Caco-2 (cell line): ENCODE results near the gene TXNRD2. TPM values are rescaled to one million over a fixed set of nuclear protein-coding genes. Genes with fewer than 3 reads are reported as not detected.

Source experiments
- BruUV-seq: library from RNA; stranded (reverse); fragments of 400-500 nt; replicated peaks from 2 replicates; lab custom pipeline; 2021; lab: Mats Ljungman, UMichigan
- CTCF ChIA-PET: fragments of 300-600 bp; sonication (Branson Sonifier 250); formaldehyde crosslinking; loops from one replicate; lab custom pipeline; 2022; ENCODE audit warnings: antibody characterized with exemption; lab: Charles Lee
- POLR2A ChIA-PET: fragments of 300-600 bp; sonication (Branson Sonifier 250); formaldehyde crosslinking; loops from one replicate; lab custom pipeline; 2022; ENCODE audit warnings: antibody characterized with exemption; lab: Charles Lee
- DNase-seq, 2 experiments: peaks; one replicate each; pipeline versions ENCODE4 v3.0.0 to v3.0.0-alpha.2; 2020 to 2022
- H3K27me3 ChIP-seq: replicated peaks from 2 replicates; pipeline ENCODE4 v1.6.0; 2011; ENCODE audit warnings: low read length; ENCODE audit not compliant: control insufficient read depth, insufficient read depth
- H3K36me3 ChIP-seq: 2 replicates; pipeline ENCODE4 v1.5.1; 2011; ENCODE audit warnings: low read length; ENCODE audit not compliant: control insufficient read depth, insufficient read depth
- H3K4me1 ChIP-seq: fragments of 250-450 bp; sonication (Bioruptor Pico); 2 replicates; pipeline ENCODE4 v1.5.1; 2020; ENCODE audit warnings: mild to moderate bottlenecking
- H3K4me3 ChIP-seq: 2 replicates; pipeline ENCODE4 v1.5.1; 2011; ENCODE audit warnings: low read depth, mild to moderate bottlenecking, control low read depth, low read length
- H3K9me3 ChIP-seq: fragments of 250-450 bp; sonication (Bioruptor Pico); 2 replicates; pipeline ENCODE4 v1.5.1; 2020; ENCODE audit warnings: mild to moderate bottlenecking, moderate library complexity
- H3K27ac Mint-ChIP-seq: one replicate; pipeline ENCODE4 v1.8.0; 2022; ENCODE audit warnings: mixed read lengths; ENCODE audit not compliant: unreplicated experiment
- H3K27me3 Mint-ChIP-seq: one replicate; pipeline ENCODE4 v1.8.0; 2022; ENCODE audit warnings: mixed read lengths; ENCODE audit not compliant: insufficient read depth, unreplicated experiment
- H3K36me3 Mint-ChIP-seq: one replicate; pipeline ENCODE4 v1.8.0; 2022; ENCODE audit warnings: mild to moderate bottlenecking, mixed read lengths; ENCODE audit not compliant: insufficient read depth, unreplicated experiment
- H3K4me1 Mint-ChIP-seq: one replicate; pipeline ENCODE4 v1.8.0; 2022; ENCODE audit warnings: low read depth, mixed read lengths; ENCODE audit not compliant: unreplicated experiment
- H3K4me3 Mint-ChIP-seq: one replicate; pipeline ENCODE4 v1.8.0; 2022; ENCODE audit warnings: mild to moderate bottlenecking, moderate library complexity, mixed read lengths; ENCODE audit not compliant: unreplicated experiment
- H3K9me3 Mint-ChIP-seq: one replicate; pipeline ENCODE4 v1.8.0; 2022; ENCODE audit warnings: mixed read lengths; ENCODE audit not compliant: unreplicated experiment
- intact Hi-C: fragments of 100-400 bp; cut with micrococcal nuclease; formaldehyde crosslinking; loops from one replicate; pipeline ENCODE4 v1.10.0; 2022; ENCODE audit not compliant: unreplicated experiment
- total RNA-seq: library from RNA; stranded (reverse); gene quantifications from 2 replicates; pipeline ENCODE4 v1.2.3, GENCODE V29; 2022
- TF ChIP-seq, protein P1 (sequence below), 2 experiments: fragments of 200-600 bp in 1 of 2; IDR thresholded peaks; 1 replicate in 1 of 2; 2 replicates in 1 of 2; pipeline versions ENCODE4 v1.5.1 to v1.8.0; 2011 to 2022; ENCODE audit warnings: antibody characterized with exemption in 1 of 2, control low read depth in 1 of 2, inconsistent platforms in 1 of 2, low read depth in 1 of 2, low read length in 1 of 2, mild to moderate bottlenecking in 1 of 2, moderate library complexity in 1 of 2; ENCODE audit not compliant: insufficient read depth in 1 of 2, severe bottlenecking in 1 of 2, unreplicated experiment in 1 of 2

The TXNRD2 gene
- total RNA-seq, 1 experiment from 2014 or later: 44.8 TPM

DNA sequence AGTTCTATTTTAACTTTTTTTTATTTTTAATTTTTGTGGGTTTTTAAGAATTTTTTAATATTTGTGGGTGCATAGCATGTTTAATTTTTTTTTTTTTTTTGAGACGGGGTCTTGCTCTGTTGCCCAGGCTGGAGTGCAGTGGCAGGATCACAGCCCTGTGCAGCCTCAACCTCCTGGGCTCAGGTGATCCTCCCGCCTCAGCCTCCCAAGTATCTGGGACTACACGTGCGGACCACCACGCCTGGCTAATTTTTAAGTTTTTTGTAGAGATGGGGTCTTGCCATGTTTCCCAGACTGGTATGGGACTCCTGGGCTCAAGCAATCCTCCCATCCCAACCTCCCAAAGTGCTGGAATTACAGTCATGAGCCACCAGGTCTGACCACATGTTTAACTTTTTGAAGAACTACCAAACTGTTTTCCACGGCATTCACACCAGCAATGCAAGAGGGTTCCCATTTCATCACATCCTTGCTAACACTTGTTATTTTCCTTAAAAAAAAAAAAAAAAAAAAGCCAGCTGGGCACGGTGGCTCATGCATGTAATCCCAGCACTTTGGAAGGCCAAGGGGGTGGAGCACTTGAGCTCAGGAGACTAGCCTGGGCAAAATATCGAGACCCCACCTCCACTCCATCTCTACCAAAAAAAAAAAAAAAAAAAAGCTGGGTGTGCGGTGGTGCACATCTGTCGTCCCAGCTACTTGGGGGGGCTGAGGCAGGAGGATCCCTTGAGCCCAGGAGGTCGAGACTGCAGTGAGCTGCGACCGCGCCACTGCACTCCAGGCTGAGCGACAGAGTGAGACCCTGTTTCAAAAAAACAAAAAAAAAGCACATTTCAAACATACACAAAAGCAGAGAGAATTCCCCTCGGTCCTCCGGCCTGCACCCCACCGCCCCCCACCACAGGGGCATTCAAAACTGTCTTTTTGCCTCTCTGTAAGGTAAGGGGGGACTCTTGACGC, 16.7 kb upstream of the TXNRD2 start:
- Histone ChIP-seq H3K36me3 (no peaks in the 10 kb centered on the region), H3K9me3 (no peaks in the 10 kb centered on the region), H3K4me1 (peaks cover 41% of the 10 kb centered on the region), H3K27me3 (no peaks in the 10 kb centered on the region), H3K4me3 (peak overlapping the region; percentile 22; the same call in 1 of the 2 replicates)
- POLR2A ChIA-PET: interaction anchor here (0.7 kb wide), 1 partner anchor 62 kb away, joined by 7 read pairs; no protein-coding TSS in a partner anchor
- Mint-ChIP-seq H3K9me3 (no peaks in the 10 kb centered on the region), H3K27ac (peak overlapping the region; percentile 86), H3K4me1 (peaks cover 13% of the 10 kb centered on the region), H3K27me3 (no peaks in the 10 kb centered on the region), H3K4me3 (peak overlapping the region; percentile 70), H3K36me3 (peaks cover 13% of the 10 kb centered on the region)
- intact Hi-C loops: no loop called here
- TF ChIP-seq, protein P1, sequence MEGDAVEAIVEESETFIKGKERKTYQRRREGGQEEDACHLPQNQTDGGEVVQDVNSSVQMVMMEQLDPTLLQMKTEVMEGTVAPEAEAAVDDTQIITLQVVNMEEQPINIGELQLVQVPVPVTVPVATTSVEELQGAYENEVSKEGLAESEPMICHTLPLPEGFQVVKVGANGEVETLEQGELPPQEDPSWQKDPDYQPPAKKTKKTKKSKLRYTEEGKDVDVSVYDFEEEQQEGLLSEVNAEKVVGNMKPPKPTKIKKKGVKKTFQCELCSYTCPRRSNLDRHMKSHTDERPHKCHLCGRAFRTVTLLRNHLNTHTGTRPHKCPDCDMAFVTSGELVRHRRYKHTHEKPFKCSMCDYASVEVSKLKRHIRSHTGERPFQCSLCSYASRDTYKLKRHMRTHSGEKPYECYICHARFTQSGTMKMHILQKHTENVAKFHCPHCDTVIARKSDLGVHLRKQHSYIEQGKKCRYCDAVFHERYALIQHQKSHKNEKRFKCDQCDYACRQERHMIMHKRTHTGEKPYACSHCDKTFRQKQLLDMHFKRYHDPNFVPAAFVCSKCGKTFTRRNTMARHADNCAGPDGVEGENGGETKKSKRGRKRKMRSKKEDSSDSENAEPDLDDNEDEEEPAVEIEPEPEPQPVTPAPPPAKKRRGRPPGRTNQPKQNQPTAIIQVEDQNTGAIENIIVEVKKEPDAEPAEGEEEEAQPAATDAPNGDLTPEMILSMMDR (IDR thresholded peaks at IDR 0.05; ENCODE audit: insufficient read depth in 1 of 2, low read depth in 1 of 2, low read length in 1 of 2, severe bottlenecking in 1 of 2, unreplicated experiment in 1 of 2): no peak
- TSS peak; percentile 77 for BruUV-seq
- CTCF ChIA-PET: interaction anchor here (1.1 to 1.4 kb wide), 2 partner anchors 12 to 228 kb away, joined by 3 to 7 read pairs; no protein-coding TSS in a partner anchor
- no peak for DNase-seq

DNA sequence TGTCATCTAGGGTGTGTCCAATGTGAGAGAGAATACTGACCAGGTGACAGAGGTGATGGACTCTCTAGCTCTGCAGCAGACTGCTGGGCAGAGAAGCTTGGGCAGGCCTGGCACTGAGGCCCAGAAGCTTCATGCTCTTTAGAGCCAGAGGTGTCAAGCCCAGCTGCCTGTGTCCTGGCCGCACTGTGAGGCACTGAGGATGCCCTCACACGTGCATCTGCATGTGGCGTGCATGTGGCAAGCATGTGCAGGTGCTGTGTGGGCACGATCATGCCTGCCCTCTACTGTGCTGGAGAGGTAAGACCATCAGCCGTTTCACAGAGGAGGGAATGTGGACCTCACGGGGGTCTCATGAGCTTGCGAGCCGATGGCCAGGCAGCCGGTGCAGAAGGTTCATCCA, 15.8 kb upstream of the TXNRD2 start:
- Histone ChIP-seq H3K27me3 (no peaks in the 10 kb centered on the region), H3K4me3 (no peak overlapping the region), H3K9me3 (no peaks in the 10 kb centered on the region), H3K36me3 (no peaks in the 10 kb centered on the region), H3K4me1 (peaks cover 35% of the 10 kb centered on the region)
- POLR2A ChIA-PET: no interaction called here
- TF ChIP-seq, protein P1 (IDR thresholded peaks at IDR 0.05; ENCODE audit: insufficient read depth in 1 of 2, low read depth in 1 of 2, low read length in 1 of 2, severe bottlenecking in 1 of 2, unreplicated experiment in 1 of 2): no peak
- H3K27me3 Mint-ChIP-seq: no peaks in the 10 kb centered on the region
- no TSS peak for BruUV-seq
- intact Hi-C loops: no loop called here
- H3K36me3 Mint-ChIP-seq: peaks cover 7% of the 10 kb centered on the region
- peaks cover 13% of the 10 kb centered on the region for H3K4me1 Mint-ChIP-seq
- H3K9me3 Mint-ChIP-seq: no peaks in the 10 kb centered on the region
- no peak overlapping the region for H3K27ac Mint-ChIP-seq
- no peak overlapping the region for H3K4me3 Mint-ChIP-seq
- DNase-seq: no peak
- CTCF ChIA-PET: interaction anchor here (1.1 kb wide), 1 partner anchor 227 kb away, joined by 3 read pairs; no protein-coding TSS in a partner anchor

DNA sequence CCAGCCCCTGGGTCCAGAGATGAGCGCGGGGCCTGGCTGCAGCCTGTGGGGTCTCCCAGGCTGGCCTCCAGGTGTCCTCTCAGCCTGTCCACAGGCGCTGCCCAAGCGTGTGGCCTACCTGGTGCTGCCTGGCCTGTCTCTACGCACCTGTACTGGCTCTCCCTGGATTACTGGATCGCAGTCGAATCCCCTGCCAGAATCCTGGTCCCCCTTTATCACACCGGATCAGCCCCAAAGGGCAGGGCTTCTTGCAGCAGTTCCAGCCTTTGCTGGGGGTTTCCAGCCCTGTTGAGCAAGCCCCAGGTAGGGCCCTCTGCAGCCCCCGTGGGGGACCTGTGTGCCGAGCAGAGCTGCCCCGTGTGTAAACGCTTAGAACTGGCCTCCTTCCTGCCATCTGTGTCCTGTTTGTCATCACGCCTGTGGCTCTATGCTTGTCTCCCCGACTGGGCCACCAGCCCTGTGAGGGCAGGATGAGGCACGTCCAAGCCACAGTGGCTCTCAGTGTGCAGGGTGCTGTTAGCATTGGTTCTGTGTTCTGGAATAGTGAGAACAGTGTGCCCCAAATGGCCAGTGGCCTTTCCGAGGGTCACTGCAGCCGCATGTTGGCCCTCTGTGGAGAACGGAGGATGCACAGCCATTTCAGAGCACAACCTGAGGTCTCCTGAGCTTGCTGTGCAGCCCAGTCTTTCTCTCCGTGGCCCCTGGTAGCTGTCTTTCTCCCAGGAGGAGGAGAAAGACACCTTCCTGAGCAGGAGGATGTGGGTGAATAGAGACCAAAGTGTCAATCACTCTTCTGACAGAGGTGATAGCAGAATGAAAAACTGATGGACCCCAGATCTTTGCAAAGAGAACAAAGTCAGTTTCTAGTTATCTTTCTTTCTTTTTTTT, 13.9 kb upstream of the TXNRD2 start:
- TF ChIP-seq, protein P1 (IDR thresholded peaks at IDR 0.05; ENCODE audit: insufficient read depth in 1 of 2, low read depth in 1 of 2, low read length in 1 of 2, severe bottlenecking in 1 of 2, unreplicated experiment in 1 of 2): no peak
- H3K27me3 Mint-ChIP-seq: no peaks in the 10 kb centered on the region
- H3K9me3 Mint-ChIP-seq: no peaks in the 10 kb centered on the region
- H3K4me1 Mint-ChIP-seq: peaks cover 2% of the 10 kb centered on the region
- no peak overlapping the region for H3K27ac Mint-ChIP-seq
- POLR2A ChIA-PET: no interaction called here
- peaks cover 8% of the 10 kb centered on the region for H3K36me3 Mint-ChIP-seq
- intact Hi-C loops: no loop called here
- no peak for DNase-seq
- H3K27me3 ChIP-seq: no peaks in the 10 kb centered on the region
- CTCF ChIA-PET: no interaction called here
- no peaks in the 10 kb centered on the region for H3K9me3 ChIP-seq
- H3K4me1 ChIP-seq: peaks cover 15% of the 10 kb centered on the region
- no peak overlapping the region for H3K4me3 ChIP-seq
- BruUV-seq: no TSS peak
- H3K4me3 Mint-ChIP-seq: no peak overlapping the region
- no peaks in the 10 kb centered on the region for H3K36me3 ChIP-seq
